Lower lobe of right lung (tissue), 2 donors: ENCODE measurements around the gene TNRC6A. TPM values are rescaled to one million over a fixed set of nuclear protein-coding genes. Genes with fewer than 3 reads are reported as not detected.
"Not testable (repeated sequence)": the region's sequence is repeated elsewhere in the genome, so short reads cannot be mapped to it uniquely, and the experiment has no call there.

Experiments
- ATAC-seq, 2 donors: fragments of 200-7000 bp; cut with Tn5 transposase; one replicate each; pipeline ENCODE4 v1.9.1; 2020 to 2022; ENCODE audit warnings: mild to moderate bottlenecking in 2 of 2, moderate library complexity in 2 of 2
- DNase-seq: peaks from one replicate; pipeline ENCODE4 v3.0.0-alpha.2; 2020
- H3K27ac ChIP-seq: fragments of 200-600 bp; one replicate; pipeline ENCODE4 v1.8.0; 2022
- H3K27me3 ChIP-seq: fragments of 200-600 bp; one replicate; pipeline ENCODE4 v1.8.0; 2022; ENCODE audit warnings: low read depth
- H3K36me3 ChIP-seq: fragments of 200-600 bp; one replicate; pipeline ENCODE4 v1.8.0; 2022; ENCODE audit warnings: mild to moderate bottlenecking
- H3K4me1 ChIP-seq: fragments of 200-600 bp; one replicate; pipeline ENCODE4 v1.8.0; 2022
- H3K4me3 ChIP-seq: fragments of 200-600 bp; one replicate; pipeline ENCODE4 v1.8.0; 2022; ENCODE audit warnings: mild to moderate bottlenecking
- H3K9me3 ChIP-seq: fragments of 200-600 bp; one replicate; pipeline ENCODE4 v1.8.0; 2022
- intact Hi-C: fragments of 100-400 bp; cut with DNase I; formaldehyde crosslinking; loops from one replicate; pipeline ENCODE4 v1.11.0; 2022
- total RNA-seq: library from RNA; stranded (reverse); fragmentation: NEBNext Ultra II Directional; extraction: Animal tissue kit (Norgen Biotek cat#: 25700); gene quantifications from one replicate; pipeline ENCODE4 v1.2.1, GENCODE V29; 2021
- TF ChIP-seq, protein P1 (sequence below): fragments of 200-600 bp; IDR thresholded peaks from one replicate; pipeline ENCODE4 v1.8.0; 2022; ENCODE audit warnings: antibody characterized with exemption, mild to moderate bottlenecking
- donor health status: DM: no; HTN: yes; CAD: no; lungs with severe emphysema.

The TNRC6A gene
- total RNA-seq, 1 donor from 2014 or later: 49.4 TPM

GRCh38 chr16:24807301-24807700 is 77.8 kb downstream of the TNRC6A start:
- H3K4me3 ChIP-seq: no peak overlapping the region
- ATAC-seq (no peak), DNase-seq (no peak)
- H3K4me1 ChIP-seq: peaks cover 7% of the 10 kb centered on the region
- TF ChIP-seq, protein P1, sequence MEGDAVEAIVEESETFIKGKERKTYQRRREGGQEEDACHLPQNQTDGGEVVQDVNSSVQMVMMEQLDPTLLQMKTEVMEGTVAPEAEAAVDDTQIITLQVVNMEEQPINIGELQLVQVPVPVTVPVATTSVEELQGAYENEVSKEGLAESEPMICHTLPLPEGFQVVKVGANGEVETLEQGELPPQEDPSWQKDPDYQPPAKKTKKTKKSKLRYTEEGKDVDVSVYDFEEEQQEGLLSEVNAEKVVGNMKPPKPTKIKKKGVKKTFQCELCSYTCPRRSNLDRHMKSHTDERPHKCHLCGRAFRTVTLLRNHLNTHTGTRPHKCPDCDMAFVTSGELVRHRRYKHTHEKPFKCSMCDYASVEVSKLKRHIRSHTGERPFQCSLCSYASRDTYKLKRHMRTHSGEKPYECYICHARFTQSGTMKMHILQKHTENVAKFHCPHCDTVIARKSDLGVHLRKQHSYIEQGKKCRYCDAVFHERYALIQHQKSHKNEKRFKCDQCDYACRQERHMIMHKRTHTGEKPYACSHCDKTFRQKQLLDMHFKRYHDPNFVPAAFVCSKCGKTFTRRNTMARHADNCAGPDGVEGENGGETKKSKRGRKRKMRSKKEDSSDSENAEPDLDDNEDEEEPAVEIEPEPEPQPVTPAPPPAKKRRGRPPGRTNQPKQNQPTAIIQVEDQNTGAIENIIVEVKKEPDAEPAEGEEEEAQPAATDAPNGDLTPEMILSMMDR: no peak
- H3K27me3 ChIP-seq: no peaks in the 10 kb centered on the region
- intact Hi-C loops: loop anchor here (10.0 kb wide), 1 partner anchor 242 kb away; no protein-coding TSS in a partner anchor
- H3K9me3 ChIP-seq: no peaks in the 10 kb centered on the region
- H3K36me3 ChIP-seq: peaks cover 100% of the 10 kb centered on the region
- no peak overlapping the region for H3K27ac ChIP-seq

DNA sequence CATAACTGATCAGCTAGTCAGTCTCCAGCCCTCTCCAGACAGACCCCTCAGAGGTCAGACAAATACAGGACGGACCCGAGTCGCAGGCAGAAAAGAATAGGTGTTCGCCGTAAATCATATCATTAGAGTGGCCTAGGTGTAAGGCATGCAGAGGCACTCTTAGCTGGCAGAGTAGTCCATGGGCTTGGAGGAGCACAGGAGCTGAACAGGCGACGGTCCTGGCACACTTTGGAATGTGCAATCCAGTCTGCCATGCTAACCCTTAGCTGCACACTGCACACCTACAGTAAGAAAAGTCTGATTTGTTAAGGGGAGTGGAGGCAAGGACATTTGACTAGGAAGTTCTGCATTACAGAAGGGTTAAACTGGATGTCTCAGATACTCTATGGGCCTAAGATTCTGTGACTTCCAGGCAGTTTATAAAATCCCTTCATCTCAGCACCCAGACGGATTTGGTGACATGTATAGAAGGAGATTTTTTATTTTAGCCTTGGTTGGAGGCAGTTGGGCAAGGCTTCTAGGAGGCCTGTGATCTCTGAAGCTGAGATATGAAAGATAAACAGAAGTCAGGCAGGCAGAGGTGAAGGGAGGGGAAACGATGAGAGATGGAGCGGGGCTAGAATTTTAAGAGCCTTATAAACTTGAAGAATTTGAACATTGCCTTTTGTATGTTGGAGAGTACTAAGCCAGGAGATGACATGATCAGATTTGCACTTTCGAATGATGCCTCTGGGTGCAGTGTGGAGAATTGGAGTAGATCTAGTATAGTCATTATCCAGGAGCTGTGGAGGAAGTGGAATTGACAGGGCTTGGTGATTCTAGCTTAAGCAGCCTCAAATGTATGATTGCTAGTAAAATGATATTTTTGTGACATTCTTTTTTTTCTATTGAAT is 81.7 kb downstream of the TNRC6A start:
- ATAC-seq (no peak), DNase-seq (no peak)
- Histone ChIP-seq H3K27ac (no peak overlapping the region), H3K4me3 (no peak overlapping the region), H3K27me3 (no peaks in the 10 kb centered on the region), H3K4me1 (no peaks in the 10 kb centered on the region), H3K36me3 (peaks cover 100% of the 10 kb centered on the region), H3K9me3 (no peaks in the 10 kb centered on the region)
- TF ChIP-seq, protein P1: no peak
- intact Hi-C loops: no loop called here

- intact Hi-C loops, H3K9me3 ChIP-seq, H3K4me3 ChIP-seq, ATAC-seq, DNase-seq, H3K27ac ChIP-seq, H3K27me3 ChIP-seq, H3K4me1 ChIP-seq: not testable (repeated sequence)
- peaks cover 100% of the 10 kb centered on the region for H3K36me3 ChIP-seq
These were observed 83.4 kb downstream of the TNRC6A start for GRCh38 chr16:24812813-24813212.

DNA sequence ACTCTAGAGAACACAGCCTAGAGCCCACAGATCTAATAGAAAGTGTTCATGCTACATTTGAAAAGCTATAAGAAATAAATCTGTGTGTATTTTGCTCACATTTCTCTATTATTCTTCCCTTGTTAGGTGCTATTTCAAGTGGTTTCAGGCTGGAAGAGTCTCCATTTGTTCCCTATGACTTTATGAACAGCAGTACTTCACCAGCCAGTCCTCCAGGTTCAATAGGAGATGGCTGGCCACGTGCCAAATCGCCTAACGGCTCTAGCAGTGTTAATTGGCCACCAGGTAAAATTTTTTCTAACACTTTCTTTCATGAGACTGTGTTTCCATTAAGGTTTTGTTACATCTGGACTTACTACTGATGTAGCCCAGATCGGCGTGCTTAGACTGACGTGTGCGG is 85.6 kb downstream of the TNRC6A start:
- no peak for ATAC-seq
- no peak for DNase-seq
- H3K27ac ChIP-seq: no peak overlapping the region
- peaks cover 100% of the 10 kb centered on the region for H3K36me3 ChIP-seq
- intact Hi-C loops: no loop called here
- no peaks in the 10 kb centered on the region for H3K27me3 ChIP-seq
- no peaks in the 10 kb centered on the region for H3K9me3 ChIP-seq
- TF ChIP-seq, protein P1: no peak
- H3K4me3 ChIP-seq: no peak overlapping the region
- peaks cover 17% of the 10 kb centered on the region for H3K4me1 ChIP-seq

GRCh38 chr16:24816688-24817087 is 87.2 kb downstream of the TNRC6A start:
- DNase-seq: no peak
- TF ChIP-seq, protein P1: no peak
- Histone ChIP-seq H3K9me3 (no peaks in the 10 kb centered on the region), H3K4me3 (no peak overlapping the region), H3K4me1 (peaks cover 18% of the 10 kb centered on the region), H3K27me3 (no peaks in the 10 kb centered on the region), H3K36me3 (peaks cover 100% of the 10 kb centered on the region), H3K27ac (no peak overlapping the region)
- ATAC-seq: no peak
- intact Hi-C loops: no loop called here

- intact Hi-C loops: no loop called here
- peaks cover 100% of the 10 kb centered on the region for H3K36me3 ChIP-seq
- ATAC-seq: peak; percentile 40 to 67
These were observed 90.1 kb downstream of the TNRC6A start for GRCh38 chr16:24819462-24820040.

More at GRCh38 chr16:24819462-24820040, 90.1 kb downstream of the TNRC6A start:
- no peak for DNase-seq
- no peaks in the 10 kb centered on the region for H3K27me3 ChIP-seq
- H3K4me1 ChIP-seq: peaks cover 18% of the 10 kb centered on the region
- no peak overlapping the region for H3K4me3 ChIP-seq
- TF ChIP-seq, protein P1: no peak
- no peak overlapping the region for H3K27ac ChIP-seq
- H3K9me3 ChIP-seq: no peaks in the 10 kb centered on the region
